GM18498 (cell line): ENCODE results near the gene USP22.

Experiments used
- ATAC-seq: cut with Tn5 transposase; IDR thresholded peaks from one replicate; pipeline ENCODE4 v1.9.1; 2021; ENCODE audit warnings: mild to moderate bottlenecking, moderate library complexity; ENCODE audit not compliant: unreplicated experiment

The USP22 gene

GRCh38 chr17:21049457-21049856 is 6.6 kb upstream of the USP22 start:
- ATAC-seq: no peak

GRCh38 chr17:21046216-21046615 is 3.4 kb upstream of the USP22 start:
- no peak for ATAC-seq

- ATAC-seq: no peak
Measured at GRCh38 chr17:21044971-21045370, 2.2 kb upstream of the USP22 start.

- peak; percentile 85 for ATAC-seq
Measured at GRCh38 chr17:21043296-21044232, 753 bp upstream of the USP22 start.

- no peak for ATAC-seq
Measured at GRCh38 chr17:21041741-21042457, 912 bp downstream of the USP22 start.

- ATAC-seq: no peak
Measured at GRCh38 chr17:21039839-21040575, 2.8 kb downstream of the USP22 start.

- ATAC-seq: no peak
Measured at GRCh38 chr17:21037117-21037803, 5.6 kb downstream of the USP22 start.

- ATAC-seq: no peak
Measured at GRCh38 chr17:21036361-21036881, 6.4 kb downstream of the USP22 start.

- ATAC-seq: no peak
Measured at GRCh38 chr17:21035406-21035805, 7.4 kb downstream of the USP22 start.

- ATAC-seq: peak; percentile 67
Measured at GRCh38 chr17:21034340-21035235, 8.2 kb downstream of the USP22 start.

- no peak for ATAC-seq
Measured at GRCh38 chr17:21033350-21033749, 9.5 kb downstream of the USP22 start.

- no peak for ATAC-seq
Measured at GRCh38 chr17:21031756-21032396, 10.9 kb downstream of the USP22 start.

GRCh38 chr17:21030375-21030774 is 12.4 kb downstream of the USP22 start:
- no peak for ATAC-seq

- no peak for ATAC-seq
Measured at GRCh38 chr17:21029515-21029914, 13.3 kb downstream of the USP22 start.

GRCh38 chr17:21029036-21029435 is 13.8 kb downstream of the USP22 start:
- ATAC-seq: no peak

GRCh38 chr17:21028192-21028591 is 14.6 kb downstream of the USP22 start:
- ATAC-seq: no peak

- no peak for ATAC-seq
Measured at GRCh38 chr17:21027031-21027430, 15.8 kb downstream of the USP22 start.

- ATAC-seq: no peak
Measured at GRCh38 chr17:21025451-21025850, 17.4 kb downstream of the USP22 start.

- ATAC-seq: no peak
Measured at GRCh38 chr17:21024024-21024423, 18.8 kb downstream of the USP22 start.
